GM18511 (cell line): Measurements from ENCODE around the gene CDC42BPA.
"Not testable (repeated sequence)": the region's sequence is repeated elsewhere in the genome, so short reads cannot be mapped to it uniquely, and the experiment has no call there.

ENCODE experiments used
- ATAC-seq: cut with Tn5 transposase; IDR thresholded peaks from one replicate; pipeline ENCODE4 v1.9.1; 2021; ENCODE audit warnings: mild to moderate bottlenecking, moderate library complexity; ENCODE audit not compliant: unreplicated experiment

CDC42BPA gene

GRCh38 chr1:227308367-227309336 is 9.6 kb downstream of the CDC42BPA start:
- no peak for ATAC-seq

GRCh38 chr1:227306689-227307088 is 11.6 kb downstream of the CDC42BPA start:
- no peak for ATAC-seq

- no peak for ATAC-seq
Measured at GRCh38 chr1:227305894-227306626, 12.2 kb downstream of the CDC42BPA start.

GRCh38 chr1:227304665-227305064 is 13.6 kb downstream of the CDC42BPA start:
- no peak for ATAC-seq

GRCh38 chr1:227303662-227304061 is 14.6 kb downstream of the CDC42BPA start:
- ATAC-seq: no peak

GRCh38 chr1:227300682-227301081 is 17.6 kb downstream of the CDC42BPA start:
- ATAC-seq: no peak

GRCh38 chr1:227299688-227300087 is 18.6 kb downstream of the CDC42BPA start:
- no peak for ATAC-seq

- no peak for ATAC-seq
Measured at GRCh38 chr1:227299241-227299627, 19.1 kb downstream of the CDC42BPA start.

- no peak for ATAC-seq
Measured at GRCh38 chr1:227298512-227299240, 19.6 kb downstream of the CDC42BPA start.

- no peak for ATAC-seq
Measured at GRCh38 chr1:227297073-227297793, 21.1 kb downstream of the CDC42BPA start.

- no peak for ATAC-seq
Measured at GRCh38 chr1:227295609-227296008, 22.7 kb downstream of the CDC42BPA start.

- ATAC-seq: no peak
Measured at GRCh38 chr1:227285745-227286144, 32.5 kb downstream of the CDC42BPA start.

GRCh38 chr1:227281371-227281770 is 36.9 kb downstream of the CDC42BPA start:
- no peak for ATAC-seq

GRCh38 chr1:227280836-227281235 is 37.5 kb downstream of the CDC42BPA start:
- ATAC-seq: no peak

- not testable (repeated sequence) for ATAC-seq
Measured at GRCh38 chr1:227276156-227276693, 42.1 kb downstream of the CDC42BPA start.

GRCh38 chr1:227273557-227273956 is 44.7 kb downstream of the CDC42BPA start:
- ATAC-seq: no peak

GRCh38 chr1:227272428-227272827 is 45.9 kb downstream of the CDC42BPA start:
- no peak for ATAC-seq

GRCh38 chr1:227270554-227270953 is 47.7 kb downstream of the CDC42BPA start:
- no peak for ATAC-seq

GRCh38 chr1:227268943-227269342 is 49.3 kb downstream of the CDC42BPA start:
- ATAC-seq: no peak

GRCh38 chr1:227265891-227266290 is 52.4 kb downstream of the CDC42BPA start:
- ATAC-seq: no peak
